ENCODE measurements around the gene ATG13.

DNA sequence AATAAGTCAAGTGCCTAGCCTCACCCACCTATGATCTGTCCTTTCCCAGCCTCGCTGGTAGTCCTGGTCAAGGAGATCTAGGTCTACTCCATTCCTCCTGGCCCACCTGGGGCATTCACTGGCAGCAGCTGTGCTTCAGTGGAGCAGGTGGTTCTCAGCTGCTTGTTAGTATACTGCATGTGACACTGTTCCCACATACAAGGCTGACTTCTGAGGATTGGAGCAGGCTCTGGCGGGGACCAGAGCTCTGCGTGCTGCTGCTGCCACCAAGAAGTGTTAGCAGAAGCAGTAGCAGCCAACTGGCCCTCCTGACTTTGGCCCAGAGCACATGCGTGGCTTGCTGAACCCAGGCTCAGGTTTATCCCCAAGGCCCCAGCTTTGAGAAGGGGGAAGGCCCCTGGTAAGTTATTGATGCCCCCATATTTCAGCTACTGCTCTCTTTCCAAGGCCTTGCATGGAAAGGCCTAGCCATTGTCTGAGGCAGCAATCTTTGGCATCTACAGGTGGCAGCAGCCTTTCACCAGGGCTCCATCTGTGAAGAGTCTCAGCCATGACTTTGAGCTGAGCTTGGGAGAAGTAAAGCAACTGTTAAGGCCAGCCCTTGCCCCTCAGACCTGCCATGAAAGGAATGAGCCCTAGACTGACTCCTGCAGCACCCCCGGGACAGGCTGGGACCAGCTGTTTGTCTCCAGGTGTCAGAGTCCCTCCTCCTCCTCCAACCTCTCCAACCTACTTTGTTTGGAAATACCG, 56.5 kb downstream of the ATG13 start:
- TF ChIP-seq, protein P1, sequence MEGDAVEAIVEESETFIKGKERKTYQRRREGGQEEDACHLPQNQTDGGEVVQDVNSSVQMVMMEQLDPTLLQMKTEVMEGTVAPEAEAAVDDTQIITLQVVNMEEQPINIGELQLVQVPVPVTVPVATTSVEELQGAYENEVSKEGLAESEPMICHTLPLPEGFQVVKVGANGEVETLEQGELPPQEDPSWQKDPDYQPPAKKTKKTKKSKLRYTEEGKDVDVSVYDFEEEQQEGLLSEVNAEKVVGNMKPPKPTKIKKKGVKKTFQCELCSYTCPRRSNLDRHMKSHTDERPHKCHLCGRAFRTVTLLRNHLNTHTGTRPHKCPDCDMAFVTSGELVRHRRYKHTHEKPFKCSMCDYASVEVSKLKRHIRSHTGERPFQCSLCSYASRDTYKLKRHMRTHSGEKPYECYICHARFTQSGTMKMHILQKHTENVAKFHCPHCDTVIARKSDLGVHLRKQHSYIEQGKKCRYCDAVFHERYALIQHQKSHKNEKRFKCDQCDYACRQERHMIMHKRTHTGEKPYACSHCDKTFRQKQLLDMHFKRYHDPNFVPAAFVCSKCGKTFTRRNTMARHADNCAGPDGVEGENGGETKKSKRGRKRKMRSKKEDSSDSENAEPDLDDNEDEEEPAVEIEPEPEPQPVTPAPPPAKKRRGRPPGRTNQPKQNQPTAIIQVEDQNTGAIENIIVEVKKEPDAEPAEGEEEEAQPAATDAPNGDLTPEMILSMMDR (IDR thresholded peaks at IDR 0.05 in 8 of 11, conservative IDR thresholded peaks at IDR 0.05 in 3 of 11) = no peak
- peak in 1 of 3 donors; percentile 23 for TF ChIP-seq POLR2AphosphoS5 (IDR thresholded peaks at IDR 0.05)

Measured in spleen (tissue), 7 donors.